GM19238 (cell line): ENCODE measurements around the gene ADRA2B.
"Not testable (repeated sequence)": the region's sequence is repeated elsewhere in the genome, so short reads cannot be mapped to it uniquely, and the experiment has no call there.

Source experiments
- DNase-seq: peaks from one replicate; pipeline ENCODE4 v3.0.0; 2011; ENCODE audit warnings: low spot score; ENCODE audit not compliant: insufficient read length

The ADRA2B gene

GRCh38 chr2:96091141-96091710, 25.1 kb downstream of the ADRA2B start:
- DNase-seq, result no peak

GRCh38 chr2:96090196-96090926, 26.0 kb downstream of the ADRA2B start:
- DNase-seq, result no peak

- DNase-seq, result no peak
These were observed 26.8 kb downstream of the ADRA2B start for GRCh38 chr2:96089356-96090195.

GRCh38 chr2:96088340-96089335, 27.7 kb downstream of the ADRA2B start:
- no peak for DNase-seq

GRCh38 chr2:96087130-96087529, 29.2 kb downstream of the ADRA2B start:
- DNase-seq, result no peak

- no peak for DNase-seq
These were observed 30.6 kb downstream of the ADRA2B start for GRCh38 chr2:96085541-96086355.

GRCh38 chr2:96084858-96085518, 31.4 kb downstream of the ADRA2B start:
- DNase-seq, result not testable (repeated sequence)

GRCh38 chr2:96083989-96084857, 32.1 kb downstream of the ADRA2B start:
- DNase-seq, result no peak

- DNase-seq, result no peak
These were observed 33.1 kb downstream of the ADRA2B start for GRCh38 chr2:96083064-96083939.

- no peak for DNase-seq
These were observed 33.9 kb downstream of the ADRA2B start for GRCh38 chr2:96082211-96083063.

- no peak for DNase-seq
These were observed 35.3 kb downstream of the ADRA2B start for GRCh38 chr2:96081042-96081441.

GRCh38 chr2:96075199-96075771, 41.1 kb downstream of the ADRA2B start:
- no peak for DNase-seq

- DNase-seq, result no peak
These were observed 42.2 kb downstream of the ADRA2B start for GRCh38 chr2:96074156-96074555.

GRCh38 chr2:96073170-96073775, 43.1 kb downstream of the ADRA2B start:
- no peak for DNase-seq

- no peak for DNase-seq
These were observed 43.6 kb downstream of the ADRA2B start for GRCh38 chr2:96072746-96073145.

GRCh38 chr2:96071977-96072491, 44.3 kb downstream of the ADRA2B start:
- not testable (repeated sequence) for DNase-seq
